SIG-M5 treated with dmso at 0.1 percent for 504 hours (cell line): ENCODE measurements around the gene NUP42.

Experiments used
- DNase-seq: peaks from one replicate; lab custom pipeline; 2025; ENCODE audit not compliant: unreplicated experiment; lab: John Stamatoyannopoulos, UW

NUP42 gene

GRCh38 chr7:23234569-23235296 is 52.9 kb downstream of the NUP42 start:
- no peak for DNase-seq

- no peak for DNase-seq
Observed at GRCh38 chr7:23235813-23236221, 54.0 kb downstream of the NUP42 start.

GRCh38 chr7:23237000-23237399 is 55.2 kb downstream of the NUP42 start:
- no peak for DNase-seq

- DNase-seq: no peak
Observed at GRCh38 chr7:23238983-23239652, 57.3 kb downstream of the NUP42 start.

- no peak for DNase-seq
Observed at GRCh38 chr7:23239698-23240097, 57.9 kb downstream of the NUP42 start.

GRCh38 chr7:23242321-23242720 is 60.5 kb downstream of the NUP42 start:
- DNase-seq: no peak

GRCh38 chr7:23242935-23243334 is 61.1 kb downstream of the NUP42 start:
- no peak for DNase-seq

- peak; percentile 39 for DNase-seq
Observed at GRCh38 chr7:23246555-23246954, 64.7 kb downstream of the NUP42 start, which contains the start of gene GPNMB. GPNMB (plus strand) TSS chr7:23246775; CDS start chr7:23246858, 83 bp downstream.

- no peak for DNase-seq
Observed at GRCh38 chr7:23247046-23247602, 65.3 kb downstream of the NUP42 start.

- DNase-seq: peak; percentile 87
Observed at GRCh38 chr7:23247603-23248335, 65.9 kb downstream of the NUP42 start.

GRCh38 chr7:23249486-23249885 is 67.6 kb downstream of the NUP42 start:
- no peak for DNase-seq
